A549 (cell line): Measurements from ENCODE around the gene ZNF69. TPM values are rescaled to one million over a fixed set of nuclear protein-coding genes. Genes with fewer than 3 reads are reported as not detected.
"Not testable (repeated sequence)": the region's sequence is repeated elsewhere in the genome, so short reads cannot be mapped to it uniquely, and the experiment has no call there.

Experiments used
- ATAC-seq, 2 experiments: fragments of 200-7000 bp in 1 of 2; fragments of >200 bp in 1 of 2; cut with Nextera tagmentation in 1 of 2; cut with Tn5 transposase in 1 of 2; 3 replicates each; pipeline versions ENCODE4 v1.8.0 to v1.9.1; 2018 to 2020; ENCODE audit warnings: mild to moderate bottlenecking in 1 of 2, moderate library complexity in 1 of 2
- CTCF ChIA-PET: fragments of 300-600 bp; sonication (Branson Sonifier 250); formaldehyde crosslinking; extraction: SDS; loops from one replicate; lab custom pipeline; 2021; ENCODE audit warnings: antibody characterized with exemption, inconsistent platforms; lab: Yijun Ruan, JAX
- POLR2A ChIA-PET: fragments of 350-600 bp; formaldehyde crosslinking; extraction: SDS; loops from one replicate; lab custom pipeline; 2021; ENCODE audit warnings: antibody characterized with exemption, inconsistent platforms; lab: Yijun Ruan, JAX
- DNase-seq, 2 experiments: peaks; one replicate each; pipeline versions ENCODE4 v3.0.0 to v3.0.0-alpha.2; 2011 to 2016; ENCODE audit warnings: low read depth in 1 of 2, low spot score in 1 of 2
- FAIRE-seq: peaks from 2 replicates; lab custom pipeline; 2011; peaks lifted over from hg19 to GRCh38; lab: Jason Lieb, UNC
- H3K27ac ChIP-seq, 2 experiments: fragments of >200 bp; sonication (Bioruptor Twin); formaldehyde crosslinking; 3 replicates each; pipeline ENCODE4 v1.5.1; 2016 to 2017
- H3K4me1 ChIP-seq: fragments of >200 bp; sonication (Bioruptor Twin); formaldehyde crosslinking; 3 replicates; pipeline ENCODE4 v1.6.1; 2016
- H3K4me2 ChIP-seq: fragments of >200 bp; sonication (Bioruptor Twin); formaldehyde crosslinking; 3 replicates; pipeline ENCODE4 v1.6.1; 2016
- H3K4me3 ChIP-seq: fragments of >200 bp; sonication (Bioruptor Twin); formaldehyde crosslinking; 3 replicates; pipeline ENCODE4 v1.5.1; 2016
- H3K9me3 ChIP-seq: fragments of >200 bp; sonication (Bioruptor Twin); formaldehyde crosslinking; 3 replicates; pipeline ENCODE4 v1.6.1; 2016
- FOXS1 ChIP-seq: fragments of 250-450 bp; sonication (Bioruptor Pico); IDR thresholded peaks from 2 replicates; pipeline ENCODE4 v1.5.0; 2020; ENCODE audit warnings: mild to moderate bottlenecking, moderate library complexity
- HEYL ChIP-seq: fragments of 250-450 bp; sonication (Bioruptor Pico); IDR thresholded peaks from 2 replicates; pipeline ENCODE4 v1.8.0; 2021; ENCODE audit warnings: mild to moderate bottlenecking, moderate library complexity
- HOXB5 ChIP-seq: fragments of 250-450 bp; sonication (Bioruptor Pico); IDR thresholded peaks from 2 replicates; pipeline ENCODE4 v1.5.0; 2020; ENCODE audit warnings: mild to moderate bottlenecking, moderate library complexity
- KDM5A ChIP-seq: fragments of 200-600 bp; sonication (generic); IDR thresholded peaks from 2 replicates; pipeline ENCODE4 v1.6.1; 2016; ENCODE audit warnings: antibody characterized with exemption, mild to moderate bottlenecking
- MAZ ChIP-seq: fragments of 150-350 bp; IDR thresholded peaks from 2 replicates; pipeline ENCODE4 v1.6.1; 2014; ENCODE audit warnings: antibody characterized with exemption, low read depth, low read length, borderline replicate concordance
- PHF8 ChIP-seq: fragments of 200-600 bp; sonication (generic); IDR thresholded peaks from 2 replicates; pipeline ENCODE4 v1.6.1; 2016; ENCODE audit warnings: low read depth, mild to moderate bottlenecking, antibody characterized with exemption, moderate library complexity, borderline replicate concordance
- POLR2A ChIP-seq: IDR thresholded peaks from 2 replicates; pipeline ENCODE4 v1.6.1; 2012; ENCODE audit warnings: mild to moderate bottlenecking, low read length
- SMC3 ChIP-seq: fragments of >200 bp; sonication (Bioruptor Twin); formaldehyde crosslinking; IDR thresholded peaks from 3 replicates; pipeline ENCODE4 v1.6.1; 2018; ENCODE audit warnings: inconsistent platforms
- ZC3H11A ChIP-seq: fragments of 450-650 bp; IDR thresholded peaks from 2 replicates; pipeline ENCODE4 v1.6.1; 2014; ENCODE audit warnings: antibody characterized with exemption, mild to moderate bottlenecking
- WGBS: methylation state at CpG from one replicate; pipeline ENCODE4 v1.1.6; 2017; ENCODE audit errors: missing lambda C conversion rate; 5-methylcytosine and 5-hydroxymethylcytosine counted together
- polyA plus RNA-seq, 4 experiments: library from polyadenylated mRNA; depleted of rRNA in 3 of 4; stranded (reverse); fragments of >200 nt; fragmentation: RNase III in 1 of 4; extraction: RNeasy Plus Mini Kit Qiagen cat#74134 plus additional on column Dnase treatment in 1 of 4; gene quantifications; 2 replicates in 3 of 4; 3 replicates in 1 of 4; pipeline ENCODE4 v1.2.3, GENCODE V29; 2011 to 2017
- TF ChIP-seq, protein P1 (sequence below): fragments of >200 bp; sonication (Bioruptor Twin); formaldehyde crosslinking; IDR thresholded peaks from 2 replicates; pipeline ENCODE4 v1.6.1; 2016
- TF ChIP-seq, protein P2 (sequence below): fragments of 250-450 bp; sonication (Bioruptor Pico); IDR thresholded peaks from 2 replicates; pipeline ENCODE4 v1.5.0; 2020; ENCODE audit warnings: low read depth, mild to moderate bottlenecking, moderate library complexity
- TF ChIP-seq, protein P3 (sequence below): fragments of 200-600 bp; sonication (generic); IDR thresholded peaks from 2 replicates; pipeline ENCODE4 v1.6.1; 2016; ENCODE audit warnings: antibody characterized with exemption, mild to moderate bottlenecking, moderate library complexity
- TF ChIP-seq, protein P4 (sequence below): fragments of 250-450 bp; sonication (Bioruptor Pico); IDR thresholded peaks from 2 replicates; pipeline ENCODE4 v1.5.0; 2021; ENCODE audit warnings: mild to moderate bottlenecking, moderate library complexity, borderline replicate concordance

ZNF69 gene
- polyA plus RNA-seq, 2 of the 4 experiments (the other 2 are of a cell fraction), result not detected

DNA sequence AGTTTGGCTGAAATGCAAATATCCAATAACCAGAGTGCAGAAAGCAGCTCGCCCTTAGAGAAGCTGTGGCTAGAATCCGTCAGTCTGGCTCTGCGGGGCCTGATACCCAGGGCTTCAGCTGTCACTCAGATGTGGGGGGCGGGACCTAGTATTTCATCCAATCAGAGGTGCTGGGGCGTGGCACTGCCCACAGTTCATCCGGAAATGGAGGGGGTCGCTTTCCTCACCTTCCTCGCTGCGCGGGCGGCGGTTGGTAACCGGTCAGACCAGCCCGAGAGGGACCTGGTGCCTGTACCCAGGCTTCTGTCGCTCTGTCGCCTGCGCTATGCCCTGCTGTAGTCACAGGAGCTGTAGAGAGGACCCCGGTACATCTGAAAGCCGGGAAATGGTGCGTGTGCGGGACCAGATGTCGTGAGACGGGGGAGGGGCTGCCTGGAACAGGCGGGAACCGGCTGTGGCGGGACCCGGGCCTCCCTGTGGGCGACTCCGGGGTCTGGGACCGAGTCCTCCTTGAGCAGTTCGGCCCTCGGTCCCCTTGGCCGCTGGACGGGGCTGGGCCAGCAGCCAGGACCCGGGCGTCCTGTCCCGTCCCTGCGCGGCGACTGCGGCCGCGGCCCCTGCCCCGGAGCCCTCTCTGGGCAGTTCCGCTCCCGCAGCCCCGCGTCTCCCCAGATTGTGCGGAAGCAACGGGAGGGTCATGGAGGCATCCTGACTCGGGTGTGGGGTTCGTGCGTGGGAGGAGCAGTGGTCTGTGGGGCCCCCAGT, 37.5 kb downstream of the ZNF69 start, which contains the start of gene ZNF700 (continued):
- no peak for TF ChIP-seq POLR2A
- no peak for TF ChIP-seq MAZ
- TF ChIP-seq, protein P1, sequence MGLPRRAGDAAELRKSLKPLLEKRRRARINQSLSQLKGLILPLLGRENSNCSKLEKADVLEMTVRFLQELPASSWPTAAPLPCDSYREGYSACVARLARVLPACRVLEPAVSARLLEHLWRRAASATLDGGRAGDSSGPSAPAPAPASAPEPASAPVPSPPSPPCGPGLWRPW, result no peak
- TF ChIP-seq, protein P2, sequence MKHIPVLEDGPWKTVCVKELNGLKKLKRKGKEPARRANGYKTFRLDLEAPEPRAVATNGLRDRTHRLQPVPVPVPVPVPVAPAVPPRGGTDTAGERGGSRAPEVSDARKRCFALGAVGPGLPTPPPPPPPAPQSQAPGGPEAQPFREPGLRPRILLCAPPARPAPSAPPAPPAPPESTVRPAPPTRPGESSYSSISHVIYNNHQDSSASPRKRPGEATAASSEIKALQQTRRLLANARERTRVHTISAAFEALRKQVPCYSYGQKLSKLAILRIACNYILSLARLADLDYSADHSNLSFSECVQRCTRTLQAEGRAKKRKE, result no peak
- no peak for TF ChIP-seq HOXB5 (CRISPR knock-in tag)
- TF ChIP-seq FOXS1 (CRISPR knock-in tag), result no peak
- TF ChIP-seq, protein P3, sequence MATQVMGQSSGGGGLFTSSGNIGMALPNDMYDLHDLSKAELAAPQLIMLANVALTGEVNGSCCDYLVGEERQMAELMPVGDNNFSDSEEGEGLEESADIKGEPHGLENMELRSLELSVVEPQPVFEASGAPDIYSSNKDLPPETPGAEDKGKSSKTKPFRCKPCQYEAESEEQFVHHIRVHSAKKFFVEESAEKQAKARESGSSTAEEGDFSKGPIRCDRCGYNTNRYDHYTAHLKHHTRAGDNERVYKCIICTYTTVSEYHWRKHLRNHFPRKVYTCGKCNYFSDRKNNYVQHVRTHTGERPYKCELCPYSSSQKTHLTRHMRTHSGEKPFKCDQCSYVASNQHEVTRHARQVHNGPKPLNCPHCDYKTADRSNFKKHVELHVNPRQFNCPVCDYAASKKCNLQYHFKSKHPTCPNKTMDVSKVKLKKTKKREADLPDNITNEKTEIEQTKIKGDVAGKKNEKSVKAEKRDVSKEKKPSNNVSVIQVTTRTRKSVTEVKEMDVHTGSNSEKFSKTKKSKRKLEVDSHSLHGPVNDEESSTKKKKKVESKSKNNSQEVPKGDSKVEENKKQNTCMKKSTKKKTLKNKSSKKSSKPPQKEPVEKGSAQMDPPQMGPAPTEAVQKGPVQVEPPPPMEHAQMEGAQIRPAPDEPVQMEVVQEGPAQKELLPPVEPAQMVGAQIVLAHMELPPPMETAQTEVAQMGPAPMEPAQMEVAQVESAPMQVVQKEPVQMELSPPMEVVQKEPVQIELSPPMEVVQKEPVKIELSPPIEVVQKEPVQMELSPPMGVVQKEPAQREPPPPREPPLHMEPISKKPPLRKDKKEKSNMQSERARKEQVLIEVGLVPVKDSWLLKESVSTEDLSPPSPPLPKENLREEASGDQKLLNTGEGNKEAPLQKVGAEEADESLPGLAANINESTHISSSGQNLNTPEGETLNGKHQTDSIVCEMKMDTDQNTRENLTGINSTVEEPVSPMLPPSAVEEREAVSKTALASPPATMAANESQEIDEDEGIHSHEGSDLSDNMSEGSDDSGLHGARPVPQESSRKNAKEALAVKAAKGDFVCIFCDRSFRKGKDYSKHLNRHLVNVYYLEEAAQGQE, result no peak
- no peak for TF ChIP-seq SMC3
- no peak for TF ChIP-seq KDM5A

DNA sequence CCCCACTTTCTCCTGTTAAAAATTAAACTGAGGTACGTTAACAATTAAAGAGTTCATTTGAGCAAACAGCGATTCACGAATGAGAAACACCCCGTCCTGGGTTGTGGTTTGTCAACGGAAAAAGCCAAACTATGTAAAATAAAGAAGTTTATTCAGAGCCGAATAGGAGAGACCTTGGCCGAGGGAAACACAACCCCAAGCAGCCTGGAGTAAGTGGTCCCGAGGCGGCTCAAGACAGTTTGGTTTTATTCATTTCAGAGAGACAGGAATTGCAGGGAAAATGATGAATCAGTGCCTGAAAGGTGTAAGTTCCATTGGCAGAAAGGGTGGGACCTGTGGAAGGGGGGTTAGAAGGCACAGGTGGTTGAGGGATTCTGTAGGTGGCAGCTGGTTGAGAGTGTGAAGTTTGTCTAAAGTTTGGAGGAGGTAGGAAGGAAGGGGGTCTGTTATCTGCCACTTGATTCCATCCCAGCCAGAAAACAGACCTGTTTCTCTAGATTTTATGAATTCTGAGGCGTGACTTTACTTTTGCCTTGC, 38.1 kb downstream of the ZNF69 start:
- FAIRE-seq, ATAC-seq, POLR2A ChIA-PET, H3K4me1 ChIP-seq, H3K9me3 ChIP-seq, CTCF ChIA-PET, H3K27ac ChIP-seq, DNase-seq: not testable (repeated sequence)
- WGBS, result 29% methylated on average over 10 of the region's 10 CpGs
- Histone ChIP-seq H3K4me3 (peak overlapping the region; percentile 36), H3K4me2 (peak overlapping the region; percentile 10; the same call in 1 of the 3 replicates)

DNA sequence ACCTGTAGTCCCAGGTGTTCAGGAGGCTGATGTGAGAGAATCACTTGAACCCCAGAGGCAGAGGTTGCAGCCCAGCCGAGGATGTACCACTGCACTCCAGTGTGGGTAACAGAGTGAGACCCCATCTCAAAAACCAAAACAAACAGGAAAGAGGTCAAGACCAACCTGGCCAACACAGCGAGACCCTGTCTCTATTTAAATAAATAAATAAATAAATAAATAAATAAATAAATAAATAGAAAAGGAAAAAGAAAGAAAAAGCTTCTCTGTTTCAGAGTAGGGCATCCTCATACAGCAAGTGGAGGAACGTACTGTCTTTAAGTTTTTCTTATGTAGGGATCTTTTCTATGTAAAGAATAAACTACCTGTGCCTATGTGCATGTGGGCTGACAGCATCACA, 39.6 kb downstream of the ZNF69 start:
- no peak overlapping the region for H3K4me3 ChIP-seq
- TF ChIP-seq PHF8 (no peak), HEYL (CRISPR knock-in tag) (no peak), ZC3H11A (peak; percentile 51)
- TF ChIP-seq, protein P4, sequence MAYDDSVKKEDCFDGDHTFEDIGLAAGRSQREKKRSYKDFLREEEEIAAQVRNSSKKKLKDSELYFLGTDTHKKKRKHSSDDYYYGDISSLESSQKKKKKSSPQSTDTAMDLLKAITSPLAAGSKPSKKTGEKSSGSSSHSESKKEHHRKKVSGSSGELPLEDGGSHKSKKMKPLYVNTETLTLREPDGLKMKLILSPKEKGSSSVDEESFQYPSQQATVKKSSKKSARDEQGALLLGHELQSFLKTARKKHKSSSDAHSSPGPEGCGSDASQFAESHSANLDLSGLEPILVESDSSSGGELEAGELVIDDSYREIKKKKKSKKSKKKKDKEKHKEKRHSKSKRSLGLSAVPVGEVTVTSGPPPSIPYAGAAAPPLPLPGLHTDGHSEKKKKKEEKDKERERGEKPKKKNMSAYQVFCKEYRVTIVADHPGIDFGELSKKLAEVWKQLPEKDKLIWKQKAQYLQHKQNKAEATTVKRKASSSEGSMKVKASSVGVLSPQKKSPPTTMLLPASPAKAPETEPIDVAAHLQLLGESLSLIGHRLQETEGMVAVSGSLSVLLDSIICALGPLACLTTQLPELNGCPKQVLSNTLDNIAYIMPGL (CRISPR knock-in tag), result no peak
- TF ChIP-seq, all 56 proteins: peak for 1
- Histone ChIP-seq H3K27ac (no peak overlapping the region), H3K9me3 (no peaks in the 10 kb centered on the region; the same call in 2 of the 3 replicates), H3K4me2 (no peak overlapping the region), H3K4me1 (no peaks in the 10 kb centered on the region)
- 38% methylated on average over 2 of the region's 3 CpGs for WGBS
- ChIA-PET POLR2A (no interaction called here), CTCF (interaction anchor here (0.6 kb wide), 1 partner anchor 18 kb away, joined by 3 read pairs; no protein-coding TSS in a partner anchor)
- ATAC-seq, result no peak
- no peak for DNase-seq
- FAIRE-seq, result no peak
